ENCODE data around the gene GABRR1. TPM values are rescaled to one million over a fixed set of nuclear protein-coding genes. Genes with fewer than 3 reads are reported as not detected.

The GABRR1 gene
- total and polyA plus RNA-seq, 2 donors (not counting 1 experiment from before 2014, with no cell fraction given), result not detected

DNA sequence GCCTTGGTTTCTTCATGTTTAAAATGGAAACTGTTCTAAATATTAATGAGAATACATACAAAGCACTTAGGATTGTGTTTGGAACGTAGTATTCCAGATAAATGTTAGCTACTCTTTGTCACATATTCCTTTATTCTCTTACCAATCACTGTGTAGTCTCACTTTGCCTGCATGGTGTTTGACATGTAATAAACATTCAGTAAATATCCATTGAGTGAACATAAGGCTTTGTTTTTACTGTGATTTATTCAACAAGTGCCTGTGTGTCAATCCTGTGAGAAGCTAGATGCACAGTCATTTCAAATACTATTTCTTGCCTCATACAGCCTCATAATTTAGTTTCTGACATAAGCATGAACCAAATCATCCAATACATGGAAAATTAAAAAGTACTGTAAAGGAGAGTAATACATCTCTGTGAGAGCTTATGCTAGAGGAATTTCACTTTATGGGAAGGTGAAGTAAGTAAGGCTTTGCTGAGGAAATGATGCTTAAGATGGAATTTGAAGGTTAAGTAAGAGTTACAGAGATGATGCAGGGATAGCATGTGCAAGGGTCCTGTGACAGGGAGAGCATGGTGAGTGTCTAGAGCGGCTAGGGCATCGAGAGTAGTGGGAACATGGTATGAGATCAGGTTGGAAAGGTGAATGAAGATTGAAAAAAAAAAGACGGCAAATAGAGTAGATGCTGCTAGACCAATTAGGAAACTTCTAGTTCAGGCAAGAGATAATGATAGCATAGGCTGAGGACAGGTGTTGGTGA is 56.6 kb downstream of the GABRR1 start:
- H4K20me1 ChIP-seq (ENCODE audit: control insufficient read depth, extremely low read depth, insufficient read depth, low read length), result no peaks in the 10 kb centered on the region
- no peaks in the 10 kb centered on the region for H3K27me3 ChIP-seq (ENCODE audit: control insufficient read depth, insufficient read depth, low read length)
- no peaks in the 10 kb centered on the region for H3K9me3 ChIP-seq (ENCODE audit: control insufficient read depth, insufficient read depth, low read depth, low read length)
- H3K79me2 ChIP-seq (ENCODE audit: control insufficient read depth, insufficient read depth, low read length), result no peaks in the 10 kb centered on the region
- no peak overlapping the region for H3K4me2 ChIP-seq (ENCODE audit: extremely low read depth, insufficient read depth, low read length)
- no peak overlapping the region for H3K27ac ChIP-seq (ENCODE audit: insufficient read depth, low read length)
- no peak for DNase-seq (ENCODE audit: low read depth in 2 of 2)
- TF ChIP-seq, protein P1, sequence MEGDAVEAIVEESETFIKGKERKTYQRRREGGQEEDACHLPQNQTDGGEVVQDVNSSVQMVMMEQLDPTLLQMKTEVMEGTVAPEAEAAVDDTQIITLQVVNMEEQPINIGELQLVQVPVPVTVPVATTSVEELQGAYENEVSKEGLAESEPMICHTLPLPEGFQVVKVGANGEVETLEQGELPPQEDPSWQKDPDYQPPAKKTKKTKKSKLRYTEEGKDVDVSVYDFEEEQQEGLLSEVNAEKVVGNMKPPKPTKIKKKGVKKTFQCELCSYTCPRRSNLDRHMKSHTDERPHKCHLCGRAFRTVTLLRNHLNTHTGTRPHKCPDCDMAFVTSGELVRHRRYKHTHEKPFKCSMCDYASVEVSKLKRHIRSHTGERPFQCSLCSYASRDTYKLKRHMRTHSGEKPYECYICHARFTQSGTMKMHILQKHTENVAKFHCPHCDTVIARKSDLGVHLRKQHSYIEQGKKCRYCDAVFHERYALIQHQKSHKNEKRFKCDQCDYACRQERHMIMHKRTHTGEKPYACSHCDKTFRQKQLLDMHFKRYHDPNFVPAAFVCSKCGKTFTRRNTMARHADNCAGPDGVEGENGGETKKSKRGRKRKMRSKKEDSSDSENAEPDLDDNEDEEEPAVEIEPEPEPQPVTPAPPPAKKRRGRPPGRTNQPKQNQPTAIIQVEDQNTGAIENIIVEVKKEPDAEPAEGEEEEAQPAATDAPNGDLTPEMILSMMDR (conservative IDR thresholded peaks at IDR 0.05 in 1 of 2, IDR thresholded peaks at IDR 0.05 in 1 of 2; ENCODE audit: low read depth in 1 of 2, low read length in 2 of 2), result no peak
- TF ChIP-seq EZH2 (IDR thresholded peaks at IDR 0.05; ENCODE audit: low read length, missing control alignments), result no peak
- H3K4me3 ChIP-seq (replicated peaks in 1 of 4; ENCODE audit: control extremely low read depth in 1 of 4, insufficient read depth in 1 of 4, low read depth in 3 of 4, low read length in 4 of 4), result no peak overlapping the region
- no peaks in the 10 kb centered on the region for H3K4me1 ChIP-seq (ENCODE audit: control insufficient read depth, extremely low read depth, insufficient read depth, low read length)
- H3K36me3 ChIP-seq (ENCODE audit: control insufficient read depth, insufficient read depth, low read length), result no peaks in the 10 kb centered on the region
- H2AFZ ChIP-seq (ENCODE audit: low read length), result no peak overlapping the region
- no peak overlapping the region for H3K9ac ChIP-seq (ENCODE audit: insufficient read depth, low read length)

DNA sequence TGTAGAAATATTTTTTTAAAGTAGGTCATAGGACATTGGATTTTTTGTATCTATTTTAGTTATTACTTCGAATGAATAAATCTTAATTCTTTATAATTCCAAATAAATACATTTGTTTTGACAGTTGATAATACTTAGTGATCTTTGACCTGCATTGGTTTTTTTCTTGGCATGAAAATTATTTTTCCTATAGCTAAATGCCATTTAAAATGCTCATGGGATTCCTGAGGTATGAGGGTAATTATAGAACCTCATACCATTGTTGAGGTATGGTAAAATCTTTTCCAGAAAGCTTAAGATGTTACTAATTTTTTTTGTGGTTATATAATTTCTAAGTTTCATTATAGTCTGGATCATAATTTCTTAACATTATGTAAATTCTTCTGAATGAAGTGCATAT is 63.0 kb downstream of the GABRR1 start:
- H3K27me3 ChIP-seq (ENCODE audit: control insufficient read depth, insufficient read depth, low read length), result no peaks in the 10 kb centered on the region
- peak in 1 of 2 donors; percentile 41 for DNase-seq (ENCODE audit: low read depth in 2 of 2)
- no peak overlapping the region for H3K27ac ChIP-seq (ENCODE audit: insufficient read depth, low read length)
- no peak for TF ChIP-seq EZH2 (IDR thresholded peaks at IDR 0.05; ENCODE audit: low read length, missing control alignments)
- TF ChIP-seq, protein P1 (conservative IDR thresholded peaks at IDR 0.05 in 1 of 2, IDR thresholded peaks at IDR 0.05 in 1 of 2; ENCODE audit: low read depth in 1 of 2, low read length in 2 of 2), result no peak
- H3K4me2 ChIP-seq (ENCODE audit: extremely low read depth, insufficient read depth, low read length), result no peak overlapping the region
- no peaks in the 10 kb centered on the region for H3K36me3 ChIP-seq (ENCODE audit: control insufficient read depth, insufficient read depth, low read length)
- no peaks in the 10 kb centered on the region for H4K20me1 ChIP-seq (ENCODE audit: control insufficient read depth, extremely low read depth, insufficient read depth, low read length)
- H3K9ac ChIP-seq (ENCODE audit: insufficient read depth, low read length), result no peak overlapping the region
- H2AFZ ChIP-seq (ENCODE audit: low read length), result no peak overlapping the region
- H3K4me3 ChIP-seq (replicated peaks in 1 of 4; ENCODE audit: control extremely low read depth in 1 of 4, insufficient read depth in 1 of 4, low read depth in 3 of 4, low read length in 4 of 4), result no peak overlapping the region
- no peaks in the 10 kb centered on the region for H3K4me1 ChIP-seq (ENCODE audit: control insufficient read depth, extremely low read depth, insufficient read depth, low read length)
- H3K9me3 ChIP-seq (ENCODE audit: control insufficient read depth, insufficient read depth, low read depth, low read length), result no peaks in the 10 kb centered on the region
- no peaks in the 10 kb centered on the region for H3K79me2 ChIP-seq (ENCODE audit: control insufficient read depth, insufficient read depth, low read length)

DNA sequence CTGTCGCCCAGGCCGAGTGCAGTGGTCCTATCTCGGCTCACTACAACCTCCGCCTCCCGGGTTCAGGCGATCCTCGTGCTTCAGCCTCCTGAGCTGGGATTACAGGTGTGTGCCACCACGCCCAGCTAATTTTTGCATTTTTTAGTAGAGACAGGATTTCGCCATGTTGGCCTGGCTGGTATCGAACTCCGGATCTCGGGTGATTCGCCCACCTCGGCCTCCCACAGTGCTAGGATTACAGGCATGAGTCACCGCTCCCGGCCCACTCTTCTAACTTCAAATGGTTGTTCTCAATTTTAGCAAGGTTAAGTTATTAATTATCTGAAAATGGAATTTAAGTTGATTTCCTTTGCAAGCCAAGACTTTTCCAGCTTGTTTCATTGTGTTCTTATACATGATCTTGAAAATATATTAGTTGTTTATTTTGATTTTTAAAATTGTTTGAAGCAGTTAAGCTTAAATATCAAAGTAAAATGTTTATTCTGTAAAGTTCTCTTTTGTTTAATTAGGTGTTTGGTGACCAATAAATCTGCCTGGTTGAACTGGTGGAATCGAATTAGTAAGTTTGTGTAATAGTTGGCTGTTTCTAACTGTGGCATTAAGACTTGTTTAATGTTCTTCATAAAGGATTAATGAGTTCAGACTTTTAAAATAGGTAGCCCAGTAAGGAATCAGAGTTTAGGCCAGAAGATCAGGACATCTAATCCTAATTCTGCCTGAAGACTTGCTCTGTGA is 69.0 kb downstream of the GABRR1 start:
- Histone ChIP-seq H4K20me1 (ENCODE audit: control insufficient read depth, extremely low read depth, insufficient read depth, low read length) (no peaks in the 10 kb centered on the region), H3K36me3 (ENCODE audit: control insufficient read depth, insufficient read depth, low read length) (no peaks in the 10 kb centered on the region), H3K27me3 (ENCODE audit: control insufficient read depth, insufficient read depth, low read length) (no peaks in the 10 kb centered on the region), H3K27ac (ENCODE audit: insufficient read depth, low read length) (no peak overlapping the region), H3K9ac (ENCODE audit: insufficient read depth, low read length) (no peak overlapping the region), H3K4me3 (replicated peaks in 1 of 4; ENCODE audit: control extremely low read depth in 1 of 4, insufficient read depth in 1 of 4, low read depth in 3 of 4, low read length in 4 of 4) (no peak overlapping the region), H3K4me1 (ENCODE audit: control insufficient read depth, extremely low read depth, insufficient read depth, low read length) (peaks cover 3% of the 10 kb centered on the region), H3K79me2 (ENCODE audit: control insufficient read depth, insufficient read depth, low read length) (no peaks in the 10 kb centered on the region), H3K9me3 (ENCODE audit: control insufficient read depth, insufficient read depth, low read depth, low read length) (no peaks in the 10 kb centered on the region), H3K4me2 (ENCODE audit: extremely low read depth, insufficient read depth, low read length) (no peak overlapping the region), H2AFZ (ENCODE audit: low read length) (no peak overlapping the region)
- TF ChIP-seq EZH2 (IDR thresholded peaks at IDR 0.05; ENCODE audit: low read length, missing control alignments), result no peak
- TF ChIP-seq, protein P1 (conservative IDR thresholded peaks at IDR 0.05 in 1 of 2, IDR thresholded peaks at IDR 0.05 in 1 of 2; ENCODE audit: low read depth in 1 of 2, low read length in 2 of 2), result no peak
- peak; percentile 6 to 12 for DNase-seq (ENCODE audit: low read depth in 2 of 2)
